Liver (tissue), 3 donors: ENCODE data around the gene DNAJC2.

ENCODE experiments used
- EGR1 ChIP-seq, 2 donors: IDR thresholded peaks; 2 replicates each; pipeline ENCODE4 v1.6.1; 2016 to 2018; ENCODE audit warnings: antibody characterized with exemption in 2 of 2, low read depth in 2 of 2
- FOXA1 ChIP-seq: IDR thresholded peaks from 2 replicates; pipeline ENCODE4 v1.6.1; 2016; ENCODE audit warnings: antibody characterized with exemption
- RAD21 ChIP-seq, 2 donors: IDR thresholded peaks; 2 replicates each; pipeline ENCODE4 v1.6.1; 2016; ENCODE audit warnings: antibody characterized with exemption in 2 of 2, mild to moderate bottlenecking in 2 of 2
- RXRA ChIP-seq, 2 donors: IDR thresholded peaks; 2 replicates each; pipeline ENCODE4 v1.6.1; 2017 to 2018; ENCODE audit warnings: antibody characterized with exemption in 2 of 2, mild to moderate bottlenecking in 1 of 2
- SP1 ChIP-seq: IDR thresholded peaks from 2 replicates; pipeline ENCODE4 v1.6.1; 2018; ENCODE audit warnings: antibody characterized with exemption, mild to moderate bottlenecking
- TAF1 ChIP-seq: conservative IDR thresholded peaks from 2 replicates; pipeline ENCODE4 v1.6.1; 2016; ENCODE audit warnings: antibody characterized with exemption, mild to moderate bottlenecking
- YY1 ChIP-seq: IDR thresholded peaks from 2 replicates; pipeline ENCODE4 v1.6.1; 2016; ENCODE audit warnings: antibody characterized with exemption, mild to moderate bottlenecking
- TF ChIP-seq, protein P1 (sequence below): IDR thresholded peaks from 2 replicates; pipeline ENCODE4 v1.6.1; 2016; ENCODE audit warnings: antibody characterized with exemption
- TF ChIP-seq, protein P2 (sequence below): fragments of 150-350 bp; IDR thresholded peaks from 2 replicates; pipeline ENCODE4 v1.5.1; 2017; ENCODE audit warnings: improper control_type of control experiment, low read depth, low read length; ENCODE audit not compliant: missing input control
- TF ChIP-seq, protein P3 (sequence below): IDR thresholded peaks from 2 replicates; pipeline ENCODE4 v1.6.1; 2016; ENCODE audit warnings: antibody characterized with exemption, mild to moderate bottlenecking
- TF ChIP-seq, protein P4 (sequence below): IDR thresholded peaks from 2 replicates; pipeline ENCODE4 v1.6.1; 2016; ENCODE audit warnings: antibody characterized with exemption
- TF ChIP-seq, protein P5 (sequence below): IDR thresholded peaks from 2 replicates; pipeline ENCODE4 v1.6.1; 2016; ENCODE audit warnings: antibody characterized with exemption
- donor health status: healthy.
- donor health status: healthy.

DNA sequence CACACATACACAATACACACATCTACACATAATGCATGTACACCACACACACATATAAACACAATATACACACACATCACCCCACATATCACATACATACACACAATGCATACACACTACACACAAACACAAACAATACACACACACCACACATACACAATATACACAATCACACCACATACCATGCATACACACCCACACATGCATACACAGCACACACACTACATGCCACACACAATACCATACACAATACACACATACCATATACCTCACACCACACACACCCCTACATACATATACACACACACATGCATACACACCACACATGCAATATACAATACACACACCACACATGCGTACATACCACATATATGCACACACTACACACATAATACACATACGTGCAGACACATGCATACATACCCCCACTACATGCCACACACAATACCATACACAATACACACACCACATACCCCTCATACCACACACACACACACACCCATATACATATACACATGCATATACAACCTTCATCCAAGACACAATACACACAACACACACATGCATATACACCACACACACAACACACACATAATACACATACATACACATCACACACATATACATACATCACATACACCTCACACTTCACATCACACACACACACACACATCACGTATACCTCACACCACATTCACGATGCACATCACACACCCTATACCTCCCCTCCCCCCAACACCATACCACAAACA is 36.9 kb upstream of the DNAJC2 start:
- TF ChIP-seq, protein P1, sequence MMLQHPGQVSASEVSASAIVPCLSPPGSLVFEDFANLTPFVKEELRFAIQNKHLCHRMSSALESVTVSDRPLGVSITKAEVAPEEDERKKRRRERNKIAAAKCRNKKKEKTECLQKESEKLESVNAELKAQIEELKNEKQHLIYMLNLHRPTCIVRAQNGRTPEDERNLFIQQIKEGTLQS = no peak
- TF ChIP-seq, protein P2, sequence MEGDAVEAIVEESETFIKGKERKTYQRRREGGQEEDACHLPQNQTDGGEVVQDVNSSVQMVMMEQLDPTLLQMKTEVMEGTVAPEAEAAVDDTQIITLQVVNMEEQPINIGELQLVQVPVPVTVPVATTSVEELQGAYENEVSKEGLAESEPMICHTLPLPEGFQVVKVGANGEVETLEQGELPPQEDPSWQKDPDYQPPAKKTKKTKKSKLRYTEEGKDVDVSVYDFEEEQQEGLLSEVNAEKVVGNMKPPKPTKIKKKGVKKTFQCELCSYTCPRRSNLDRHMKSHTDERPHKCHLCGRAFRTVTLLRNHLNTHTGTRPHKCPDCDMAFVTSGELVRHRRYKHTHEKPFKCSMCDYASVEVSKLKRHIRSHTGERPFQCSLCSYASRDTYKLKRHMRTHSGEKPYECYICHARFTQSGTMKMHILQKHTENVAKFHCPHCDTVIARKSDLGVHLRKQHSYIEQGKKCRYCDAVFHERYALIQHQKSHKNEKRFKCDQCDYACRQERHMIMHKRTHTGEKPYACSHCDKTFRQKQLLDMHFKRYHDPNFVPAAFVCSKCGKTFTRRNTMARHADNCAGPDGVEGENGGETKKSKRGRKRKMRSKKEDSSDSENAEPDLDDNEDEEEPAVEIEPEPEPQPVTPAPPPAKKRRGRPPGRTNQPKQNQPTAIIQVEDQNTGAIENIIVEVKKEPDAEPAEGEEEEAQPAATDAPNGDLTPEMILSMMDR = no peak
- TF ChIP-seq, protein P3, sequence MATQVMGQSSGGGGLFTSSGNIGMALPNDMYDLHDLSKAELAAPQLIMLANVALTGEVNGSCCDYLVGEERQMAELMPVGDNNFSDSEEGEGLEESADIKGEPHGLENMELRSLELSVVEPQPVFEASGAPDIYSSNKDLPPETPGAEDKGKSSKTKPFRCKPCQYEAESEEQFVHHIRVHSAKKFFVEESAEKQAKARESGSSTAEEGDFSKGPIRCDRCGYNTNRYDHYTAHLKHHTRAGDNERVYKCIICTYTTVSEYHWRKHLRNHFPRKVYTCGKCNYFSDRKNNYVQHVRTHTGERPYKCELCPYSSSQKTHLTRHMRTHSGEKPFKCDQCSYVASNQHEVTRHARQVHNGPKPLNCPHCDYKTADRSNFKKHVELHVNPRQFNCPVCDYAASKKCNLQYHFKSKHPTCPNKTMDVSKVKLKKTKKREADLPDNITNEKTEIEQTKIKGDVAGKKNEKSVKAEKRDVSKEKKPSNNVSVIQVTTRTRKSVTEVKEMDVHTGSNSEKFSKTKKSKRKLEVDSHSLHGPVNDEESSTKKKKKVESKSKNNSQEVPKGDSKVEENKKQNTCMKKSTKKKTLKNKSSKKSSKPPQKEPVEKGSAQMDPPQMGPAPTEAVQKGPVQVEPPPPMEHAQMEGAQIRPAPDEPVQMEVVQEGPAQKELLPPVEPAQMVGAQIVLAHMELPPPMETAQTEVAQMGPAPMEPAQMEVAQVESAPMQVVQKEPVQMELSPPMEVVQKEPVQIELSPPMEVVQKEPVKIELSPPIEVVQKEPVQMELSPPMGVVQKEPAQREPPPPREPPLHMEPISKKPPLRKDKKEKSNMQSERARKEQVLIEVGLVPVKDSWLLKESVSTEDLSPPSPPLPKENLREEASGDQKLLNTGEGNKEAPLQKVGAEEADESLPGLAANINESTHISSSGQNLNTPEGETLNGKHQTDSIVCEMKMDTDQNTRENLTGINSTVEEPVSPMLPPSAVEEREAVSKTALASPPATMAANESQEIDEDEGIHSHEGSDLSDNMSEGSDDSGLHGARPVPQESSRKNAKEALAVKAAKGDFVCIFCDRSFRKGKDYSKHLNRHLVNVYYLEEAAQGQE = no peak
- no peak for TF ChIP-seq FOXA1
- TF ChIP-seq RXRA (IDR thresholded peaks at IDR 0.05) = no peak
- no peak for TF ChIP-seq YY1
- no peak for TF ChIP-seq TAF1
- TF ChIP-seq RAD21 (IDR thresholded peaks at IDR 0.05) = no peak
- TF ChIP-seq, protein P4, sequence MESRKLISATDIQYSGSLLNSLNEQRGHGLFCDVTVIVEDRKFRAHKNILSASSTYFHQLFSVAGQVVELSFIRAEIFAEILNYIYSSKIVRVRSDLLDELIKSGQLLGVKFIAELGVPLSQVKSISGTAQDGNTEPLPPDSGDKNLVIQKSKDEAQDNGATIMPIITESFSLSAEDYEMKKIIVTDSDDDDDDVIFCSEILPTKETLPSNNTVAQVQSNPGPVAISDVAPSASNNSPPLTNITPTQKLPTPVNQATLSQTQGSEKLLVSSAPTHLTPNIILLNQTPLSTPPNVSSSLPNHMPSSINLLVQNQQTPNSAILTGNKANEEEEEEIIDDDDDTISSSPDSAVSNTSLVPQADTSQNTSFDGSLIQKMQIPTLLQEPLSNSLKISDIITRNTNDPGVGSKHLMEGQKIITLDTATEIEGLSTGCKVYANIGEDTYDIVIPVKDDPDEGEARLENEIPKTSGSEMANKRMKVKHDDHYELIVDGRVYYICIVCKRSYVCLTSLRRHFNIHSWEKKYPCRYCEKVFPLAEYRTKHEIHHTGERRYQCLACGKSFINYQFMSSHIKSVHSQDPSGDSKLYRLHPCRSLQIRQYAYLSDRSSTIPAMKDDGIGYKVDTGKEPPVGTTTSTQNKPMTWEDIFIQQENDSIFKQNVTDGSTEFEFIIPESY = no peak
- TF ChIP-seq EGR1 (IDR thresholded peaks at IDR 0.05; ENCODE audit: low read depth in 2 of 2) = no peak
- TF ChIP-seq, protein P5, sequence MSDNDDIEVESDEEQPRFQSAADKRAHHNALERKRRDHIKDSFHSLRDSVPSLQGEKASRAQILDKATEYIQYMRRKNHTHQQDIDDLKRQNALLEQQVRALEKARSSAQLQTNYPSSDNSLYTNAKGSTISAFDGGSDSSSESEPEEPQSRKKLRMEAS = no peak
- no peak for TF ChIP-seq SP1
